Stimulated activated CD4-positive, alpha-beta T cell treated with anti-CD3 and anti-CD28 coated beads, Interleukin-2, amount 100 ng/mL, for 24 hours (primary cell): ENCODE results near the gene SIK2.
"Not testable (repeated sequence)": the region's sequence is repeated elsewhere in the genome, so short reads cannot be mapped to it uniquely, and the experiment has no call there.

Experiments
- DNase-seq, 2 donors: peaks; one replicate each; pipeline ENCODE4 v3.0.0-alpha.2; 2020

The SIK2 gene

GRCh38 chr11:111631024-111631665 lies 28.9 kb downstream of the SIK2 start:
- DNase-seq: no peak

- DNase-seq: no peak
These were observed 29.4 kb downstream of the SIK2 start for GRCh38 chr11:111631666-111632039.

GRCh38 chr11:111632516-111633220 lies 30.4 kb downstream of the SIK2 start:
- no peak for DNase-seq

GRCh38 chr11:111633248-111633647 lies 31.0 kb downstream of the SIK2 start:
- no peak for DNase-seq

GRCh38 chr11:111633756-111634362 lies 31.6 kb downstream of the SIK2 start:
- no peak for DNase-seq

GRCh38 chr11:111634981-111635705 lies 32.9 kb downstream of the SIK2 start:
- no peak for DNase-seq

- no peak for DNase-seq
These were observed 33.4 kb downstream of the SIK2 start for GRCh38 chr11:111635706-111636045.

GRCh38 chr11:111637885-111638284 lies 35.6 kb downstream of the SIK2 start:
- no peak for DNase-seq

GRCh38 chr11:111639226-111639925 lies 37.1 kb downstream of the SIK2 start:
- DNase-seq: no peak

GRCh38 chr11:111641339-111642015 lies 39.2 kb downstream of the SIK2 start:
- DNase-seq: no peak

- no peak for DNase-seq
These were observed 40.3 kb downstream of the SIK2 start for GRCh38 chr11:111642542-111642941.

GRCh38 chr11:111644922-111645321 lies 42.7 kb downstream of the SIK2 start:
- DNase-seq: no peak

- no peak for DNase-seq
These were observed 43.5 kb downstream of the SIK2 start for GRCh38 chr11:111645657-111646316.

- DNase-seq: not testable (repeated sequence)
These were observed 49.1 kb downstream of the SIK2 start for GRCh38 chr11:111651336-111651735.

GRCh38 chr11:111652184-111652583 lies 49.9 kb downstream of the SIK2 start:
- no peak for DNase-seq

GRCh38 chr11:111654601-111655000 lies 52.4 kb downstream of the SIK2 start:
- DNase-seq: no peak

- DNase-seq: no peak
These were observed 53.7 kb downstream of the SIK2 start for GRCh38 chr11:111655924-111656323.

GRCh38 chr11:111657905-111658304 lies 55.7 kb downstream of the SIK2 start:
- DNase-seq: not testable (repeated sequence)

- not testable (repeated sequence) for DNase-seq
These were observed 56.2 kb downstream of the SIK2 start for GRCh38 chr11:111658493-111658892.

GRCh38 chr11:111659201-111660115 lies 57.2 kb downstream of the SIK2 start:
- no peak for DNase-seq

- no peak for DNase-seq
These were observed 58.6 kb downstream of the SIK2 start for GRCh38 chr11:111660822-111661221.
